NCI-H82 treated with DMSO at 0.1 percent for 48 hours (cell line): ENCODE results near the gene KIF16B.
"Not testable (repeated sequence)": the region's sequence is repeated elsewhere in the genome, so short reads cannot be mapped to it uniquely, and the experiment has no call there.

Experiments
- DNase-seq: peaks from one replicate; lab custom pipeline; 2025; ENCODE audit not compliant: unreplicated experiment; lab: John Stamatoyannopoulos, UW

KIF16B gene

GRCh38 chr20:16526433-16527380, 46.5 kb downstream of the KIF16B start:
- DNase-seq: no peak

GRCh38 chr20:16522651-16523050, 50.6 kb downstream of the KIF16B start:
- DNase-seq: not testable (repeated sequence)

- no peak for DNase-seq
These were observed 53.1 kb downstream of the KIF16B start for GRCh38 chr20:16520154-16520553.

GRCh38 chr20:16519673-16520072, 53.6 kb downstream of the KIF16B start:
- DNase-seq: not testable (repeated sequence)

GRCh38 chr20:16518784-16519084, 54.5 kb downstream of the KIF16B start:
- no peak for DNase-seq

- peak; percentile 38 for DNase-seq
These were observed 55.1 kb downstream of the KIF16B start for GRCh38 chr20:16517946-16518783.

GRCh38 chr20:16516794-16517193, 56.5 kb downstream of the KIF16B start:
- DNase-seq: no peak

- DNase-seq: no peak
These were observed 58.2 kb downstream of the KIF16B start for GRCh38 chr20:16515046-16515445.

GRCh38 chr20:16514140-16514539, 59.1 kb downstream of the KIF16B start:
- no peak for DNase-seq

- no peak for DNase-seq
These were observed 67.4 kb downstream of the KIF16B start for GRCh38 chr20:16505894-16506293.

- DNase-seq: no peak
These were observed 71.9 kb downstream of the KIF16B start for GRCh38 chr20:16501301-16501700.

GRCh38 chr20:16500197-16500596, 73.1 kb downstream of the KIF16B start:
- DNase-seq: no peak

GRCh38 chr20:16498526-16499253, 74.6 kb downstream of the KIF16B start:
- no peak for DNase-seq

- DNase-seq: no peak
These were observed 75.4 kb downstream of the KIF16B start for GRCh38 chr20:16497896-16498295.

GRCh38 chr20:16493486-16493885, 79.8 kb downstream of the KIF16B start:
- DNase-seq: no peak

- no peak for DNase-seq
These were observed 81.8 kb downstream of the KIF16B start for GRCh38 chr20:16491294-16491905.

- no peak for DNase-seq
These were observed 82.6 kb downstream of the KIF16B start for GRCh38 chr20:16490696-16491095.

- DNase-seq: no peak
These were observed 84.6 kb downstream of the KIF16B start for GRCh38 chr20:16488616-16489015.

- DNase-seq: peak; percentile 68
These were observed 85.2 kb downstream of the KIF16B start for GRCh38 chr20:16488086-16488485.

GRCh38 chr20:16486532-16486931, 86.7 kb downstream of the KIF16B start:
- DNase-seq: no peak

GRCh38 chr20:16485401-16485800, 87.8 kb downstream of the KIF16B start:
- peak; percentile 7 for DNase-seq
